Activated CD8-positive, alpha-beta memory T cell treated with anti-CD3 and anti-CD28 coated beads for 48 hours (primary cell): ENCODE data around the gene PIGA.
"Not testable (repeated sequence)": the region's sequence is repeated elsewhere in the genome, so short reads cannot be mapped to it uniquely, and the experiment has no call there.

ENCODE experiments used
- DNase-seq, 3 experiments: peaks; one replicate each; pipeline ENCODE4 v3.0.0-alpha.2; 2020; ENCODE audit warnings: low read depth in 2 of 3, low spot score in 2 of 3

The PIGA gene

GRCh38 chrX:15321447-15321846 lies 13.9 kb downstream of the PIGA start:
- no peak for DNase-seq

GRCh38 chrX:15320297-15320696 lies 15.0 kb downstream of the PIGA start:
- DNase-seq: no peak

GRCh38 chrX:15319075-15319474 lies 16.2 kb downstream of the PIGA start:
- DNase-seq: no peak

GRCh38 chrX:15315509-15315908 lies 19.8 kb downstream of the PIGA start, which contains the start of gene ASB11:
ASB11 (minus strand) TSS chrX:15315640; CDS start chrX:15315605, 35 bp downstream.
- no peak for DNase-seq

GRCh38 chrX:15314472-15314871 lies 20.9 kb downstream of the PIGA start:
- no peak for DNase-seq

- no peak for DNase-seq
Observed at GRCh38 chrX:15311119-15311518, 24.2 kb downstream of the PIGA start.

- no peak for DNase-seq
Observed at GRCh38 chrX:15310117-15310516, 25.2 kb downstream of the PIGA start.

- not testable (repeated sequence) for DNase-seq
Observed at GRCh38 chrX:15305899-15306298, 29.4 kb downstream of the PIGA start.

- no peak for DNase-seq
Observed at GRCh38 chrX:15301924-15302323, 33.4 kb downstream of the PIGA start.

GRCh38 chrX:15299941-15300851 lies 35.1 kb downstream of the PIGA start:
- no peak for DNase-seq

- no peak for DNase-seq
Observed at GRCh38 chrX:15298780-15299179, 36.5 kb downstream of the PIGA start.

GRCh38 chrX:15298201-15298600 lies 37.1 kb downstream of the PIGA start:
- DNase-seq: no peak

- no peak for DNase-seq
Observed at GRCh38 chrX:15293451-15293850, 41.9 kb downstream of the PIGA start.

- DNase-seq: no peak
Observed at GRCh38 chrX:15292861-15293260, 42.5 kb downstream of the PIGA start.

GRCh38 chrX:15277604-15278003 lies 57.7 kb downstream of the PIGA start:
- no peak for DNase-seq

- no peak for DNase-seq
Observed at GRCh38 chrX:15274946-15275345, 60.4 kb downstream of the PIGA start.

- DNase-seq: not testable (repeated sequence)
Observed at GRCh38 chrX:15273275-15273674, 62.0 kb downstream of the PIGA start.

GRCh38 chrX:15271757-15272156 lies 63.6 kb downstream of the PIGA start:
- DNase-seq: no peak

GRCh38 chrX:15269618-15270521 lies 65.5 kb downstream of the PIGA start, which contains the start of gene ASB9:
ASB9 (minus strand) TSS chrX:15270083; CDS start chrX:15269874, 209 bp downstream.
- no peak for DNase-seq
